ENCODE measurements around the gene TAF6L. TPM values are rescaled to one million over a fixed set of nuclear protein-coding genes. Genes with fewer than 3 reads are reported as not detected.

TAF6L gene
- total and polyA plus RNA-seq, 2 of the 8 experiments (the other 6 are each of a cell fraction or from before 2014, with no cell fraction given), result 24.8 to 31.9 TPM

DNA sequence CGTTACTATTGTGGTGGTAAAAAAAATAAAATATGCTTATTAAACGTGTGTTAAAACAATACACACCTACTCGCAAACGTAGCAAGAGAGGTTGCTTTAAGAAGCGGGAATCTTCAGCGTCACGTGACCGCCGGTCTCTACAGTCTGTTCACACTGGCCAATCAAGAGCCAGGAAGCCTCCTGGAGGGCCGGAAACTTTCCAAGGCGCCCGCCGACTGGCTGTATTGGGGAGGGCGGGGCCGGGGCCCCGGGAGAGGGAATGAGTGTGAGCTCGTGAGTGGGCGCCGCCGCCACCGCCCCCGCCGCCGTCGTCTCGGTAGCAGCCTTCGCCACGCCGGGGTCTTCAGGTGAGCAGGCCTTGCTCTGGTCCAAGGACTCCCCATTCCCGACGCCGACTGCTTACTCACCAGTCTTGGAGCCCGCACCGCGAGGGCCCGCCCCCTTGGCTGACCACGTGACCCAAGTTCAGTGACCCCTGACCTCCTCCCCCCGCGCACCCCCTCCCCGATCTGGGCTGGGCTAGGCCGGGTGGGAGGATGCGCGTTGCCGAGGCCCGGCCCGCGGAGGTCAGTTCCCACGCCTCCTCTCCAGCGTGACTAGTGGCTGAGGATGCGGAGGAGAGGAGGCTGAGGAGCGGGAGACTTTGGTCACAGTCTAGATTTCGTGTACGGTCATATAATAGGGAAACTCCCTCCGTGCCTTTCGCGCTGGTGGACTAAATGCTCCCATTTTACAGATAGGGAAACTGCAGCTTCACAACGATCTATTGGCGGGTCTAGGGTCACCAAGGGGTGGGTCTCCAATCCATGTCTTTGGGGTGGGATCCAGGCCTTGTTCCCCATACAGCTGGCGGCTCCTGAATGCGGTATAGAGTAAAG, at the start of gene TAF6L (continued):
- TF ChIP-seq, protein P1, sequence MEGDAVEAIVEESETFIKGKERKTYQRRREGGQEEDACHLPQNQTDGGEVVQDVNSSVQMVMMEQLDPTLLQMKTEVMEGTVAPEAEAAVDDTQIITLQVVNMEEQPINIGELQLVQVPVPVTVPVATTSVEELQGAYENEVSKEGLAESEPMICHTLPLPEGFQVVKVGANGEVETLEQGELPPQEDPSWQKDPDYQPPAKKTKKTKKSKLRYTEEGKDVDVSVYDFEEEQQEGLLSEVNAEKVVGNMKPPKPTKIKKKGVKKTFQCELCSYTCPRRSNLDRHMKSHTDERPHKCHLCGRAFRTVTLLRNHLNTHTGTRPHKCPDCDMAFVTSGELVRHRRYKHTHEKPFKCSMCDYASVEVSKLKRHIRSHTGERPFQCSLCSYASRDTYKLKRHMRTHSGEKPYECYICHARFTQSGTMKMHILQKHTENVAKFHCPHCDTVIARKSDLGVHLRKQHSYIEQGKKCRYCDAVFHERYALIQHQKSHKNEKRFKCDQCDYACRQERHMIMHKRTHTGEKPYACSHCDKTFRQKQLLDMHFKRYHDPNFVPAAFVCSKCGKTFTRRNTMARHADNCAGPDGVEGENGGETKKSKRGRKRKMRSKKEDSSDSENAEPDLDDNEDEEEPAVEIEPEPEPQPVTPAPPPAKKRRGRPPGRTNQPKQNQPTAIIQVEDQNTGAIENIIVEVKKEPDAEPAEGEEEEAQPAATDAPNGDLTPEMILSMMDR (IDR thresholded peaks at IDR 0.05; ENCODE audit: control extremely low read depth in 1 of 3, insufficient read depth in 1 of 3, low read depth in 1 of 3, low read length in 3 of 3), result no peak
- no peak for TF ChIP-seq SIRT6 (IDR thresholded peaks at IDR 0.05; ENCODE audit: low read length)
- TF ChIP-seq SAP30 (IDR thresholded peaks at IDR 0.05; ENCODE audit: insufficient read depth, insufficient replicate concordance, low read length), result no peak
- TF ChIP-seq SP4 (IDR thresholded peaks at IDR 0.05; ENCODE audit: low read length), result no peak; the same call in 1 of the 2 replicates
- TF ChIP-seq, protein P2, sequence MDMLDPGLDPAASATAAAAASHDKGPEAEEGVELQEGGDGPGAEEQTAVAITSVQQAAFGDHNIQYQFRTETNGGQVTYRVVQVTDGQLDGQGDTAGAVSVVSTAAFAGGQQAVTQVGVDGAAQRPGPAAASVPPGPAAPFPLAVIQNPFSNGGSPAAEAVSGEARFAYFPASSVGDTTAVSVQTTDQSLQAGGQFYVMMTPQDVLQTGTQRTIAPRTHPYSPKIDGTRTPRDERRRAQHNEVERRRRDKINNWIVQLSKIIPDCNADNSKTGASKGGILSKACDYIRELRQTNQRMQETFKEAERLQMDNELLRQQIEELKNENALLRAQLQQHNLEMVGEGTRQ (IDR thresholded peaks at IDR 0.05; ENCODE audit: low read length), result peak; percentile 93
- peak; percentile 80; the same call in 1 of the 2 replicates for TF ChIP-seq EGR1 (IDR thresholded peaks at IDR 0.05; ENCODE audit: borderline replicate concordance, low read depth, low read length)
- no peak for TF ChIP-seq SIX5 (IDR thresholded peaks at IDR 0.05; ENCODE audit: low read depth, low read length)
- TF ChIP-seq TAF7 (optimal IDR thresholded peaks at IDR 0.05; ENCODE audit: borderline replicate concordance, low read depth, low read length), result no peak
- peak; percentile 36; the same call in 1 of the 2 replicates for TF ChIP-seq RBBP5 (IDR thresholded peaks at IDR 0.05; ENCODE audit: borderline replicate concordance, low read depth, low read length)
- TF ChIP-seq RAD21 (IDR thresholded peaks at IDR 0.05 in 1 of 2, conservative IDR thresholded peaks at IDR 0.05 in 1 of 2; ENCODE audit: low read depth in 2 of 2, low read length in 2 of 2), result no peak
- no peak for TF ChIP-seq JUND (IDR thresholded peaks at IDR 0.05; ENCODE audit: low read length)
- TF ChIP-seq, protein P3, sequence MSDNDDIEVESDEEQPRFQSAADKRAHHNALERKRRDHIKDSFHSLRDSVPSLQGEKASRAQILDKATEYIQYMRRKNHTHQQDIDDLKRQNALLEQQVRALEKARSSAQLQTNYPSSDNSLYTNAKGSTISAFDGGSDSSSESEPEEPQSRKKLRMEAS (IDR thresholded peaks at IDR 0.05), result peak; percentile 51
- TF ChIP-seq BRCA1 (IDR thresholded peaks at IDR 0.05; ENCODE audit: low read depth, low read length), result no peak
- TF ChIP-seq YY1 (IDR thresholded peaks at IDR 0.05; ENCODE audit: low read depth, low read length), result no peak
- no peak for TF ChIP-seq HDAC6 (IDR thresholded peaks at IDR 0.05; ENCODE audit: low read depth, low read length)
- TF ChIP-seq, protein P4, sequence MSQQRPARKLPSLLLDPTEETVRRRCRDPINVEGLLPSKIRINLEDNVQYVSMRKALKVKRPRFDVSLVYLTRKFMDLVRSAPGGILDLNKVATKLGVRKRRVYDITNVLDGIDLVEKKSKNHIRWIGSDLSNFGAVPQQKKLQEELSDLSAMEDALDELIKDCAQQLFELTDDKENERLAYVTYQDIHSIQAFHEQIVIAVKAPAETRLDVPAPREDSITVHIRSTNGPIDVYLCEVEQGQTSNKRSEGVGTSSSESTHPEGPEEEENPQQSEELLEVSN (IDR thresholded peaks at IDR 0.05), result peak; percentile 93
- peak; percentile 20 for TF ChIP-seq ASH2L (IDR thresholded peaks at IDR 0.05; ENCODE audit: low read length)
- TF ChIP-seq EP300 (IDR thresholded peaks at IDR 0.05; ENCODE audit: borderline replicate concordance in 1 of 2, low read depth in 2 of 2, low read length in 2 of 2), result no peak
- TF ChIP-seq JUN (IDR thresholded peaks at IDR 0.05; ENCODE audit: low read depth, low read length), result no peak

Measured in H1 (cell line).